ENCODE measurements around the gene SUCO.

GRCh38 chr1:172513479-172513878 lies 19.5 kb upstream of the SUCO start:
- TF ChIP-seq CTCF (IDR thresholded peaks at IDR 0.05), result no peak
- TF ChIP-seq POLR2A (IDR thresholded peaks at IDR 0.05), result no peak
- no peak for TF ChIP-seq POLR2AphosphoS5 (IDR thresholded peaks at IDR 0.05)
